SKM-1 (cell line): Measurements from ENCODE around the gene ISL2.

Experiments used
- DNase-seq: peaks from one replicate; lab custom pipeline; 2025; ENCODE audit not compliant: unreplicated experiment; lab: John Stamatoyannopoulos, UW

The ISL2 gene

GRCh38 chr15:76341366-76342057, 4.9 kb downstream of the ISL2 start:
- DNase-seq: no peak

GRCh38 chr15:76342058-76342381, 5.4 kb downstream of the ISL2 start:
- DNase-seq: no peak

DNA sequence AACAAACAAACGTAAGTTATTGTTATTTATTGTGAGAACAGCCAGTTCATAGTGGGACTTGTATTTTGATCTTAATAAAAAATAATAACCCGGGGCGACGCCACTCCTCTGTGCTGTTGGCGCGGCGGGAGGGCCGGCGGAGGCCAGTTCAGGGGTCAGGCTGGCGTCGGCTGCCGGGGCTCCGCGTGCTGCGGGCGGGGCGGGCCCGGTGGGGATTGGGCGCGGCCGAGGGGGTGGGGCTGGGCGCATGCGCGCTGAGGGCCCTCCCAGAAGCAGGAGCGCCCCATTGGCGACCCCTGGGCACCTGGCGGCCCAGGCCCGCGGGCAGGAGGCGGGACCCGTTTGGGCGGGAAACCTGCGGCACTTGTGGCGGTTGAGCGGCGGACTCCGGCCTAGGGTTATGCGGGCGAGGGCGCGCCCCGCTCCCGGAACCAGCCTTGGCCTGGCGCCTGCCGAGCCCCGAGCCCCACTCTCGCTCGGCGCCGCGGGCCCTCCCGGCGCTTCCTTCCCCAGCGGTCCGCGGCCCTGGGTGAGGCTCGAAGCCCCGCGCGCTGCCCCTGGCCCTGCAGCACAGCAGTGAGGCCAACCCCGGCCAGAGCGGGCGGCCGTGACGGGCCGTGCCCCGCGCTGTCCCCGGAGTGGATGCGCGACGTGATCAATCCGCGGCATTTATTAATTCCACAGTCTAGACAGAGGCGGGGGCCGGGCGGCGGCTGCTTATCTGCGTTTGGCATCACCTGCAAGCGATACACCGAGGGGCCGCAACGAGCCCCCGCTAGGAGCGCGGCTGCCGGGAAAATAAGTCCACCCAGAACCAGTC, 6.0 kb downstream of the ISL2 start:
- DNase-seq: no peak

GRCh38 chr15:76343313-76343996, 6.9 kb downstream of the ISL2 start:
- DNase-seq: no peak

- no peak for DNase-seq
Observed at GRCh38 chr15:76344893-76345582, 8.5 kb downstream of the ISL2 start.

GRCh38 chr15:76345583-76345879, 9.0 kb downstream of the ISL2 start:
- no peak for DNase-seq

GRCh38 chr15:76345880-76346668, 9.5 kb downstream of the ISL2 start:
- no peak for DNase-seq

GRCh38 chr15:76346669-76347481, 10.3 kb downstream of the ISL2 start:
- DNase-seq: no peak

- no peak for DNase-seq
Observed at GRCh38 chr15:76347482-76348055, 11.0 kb downstream of the ISL2 start.

DNA sequence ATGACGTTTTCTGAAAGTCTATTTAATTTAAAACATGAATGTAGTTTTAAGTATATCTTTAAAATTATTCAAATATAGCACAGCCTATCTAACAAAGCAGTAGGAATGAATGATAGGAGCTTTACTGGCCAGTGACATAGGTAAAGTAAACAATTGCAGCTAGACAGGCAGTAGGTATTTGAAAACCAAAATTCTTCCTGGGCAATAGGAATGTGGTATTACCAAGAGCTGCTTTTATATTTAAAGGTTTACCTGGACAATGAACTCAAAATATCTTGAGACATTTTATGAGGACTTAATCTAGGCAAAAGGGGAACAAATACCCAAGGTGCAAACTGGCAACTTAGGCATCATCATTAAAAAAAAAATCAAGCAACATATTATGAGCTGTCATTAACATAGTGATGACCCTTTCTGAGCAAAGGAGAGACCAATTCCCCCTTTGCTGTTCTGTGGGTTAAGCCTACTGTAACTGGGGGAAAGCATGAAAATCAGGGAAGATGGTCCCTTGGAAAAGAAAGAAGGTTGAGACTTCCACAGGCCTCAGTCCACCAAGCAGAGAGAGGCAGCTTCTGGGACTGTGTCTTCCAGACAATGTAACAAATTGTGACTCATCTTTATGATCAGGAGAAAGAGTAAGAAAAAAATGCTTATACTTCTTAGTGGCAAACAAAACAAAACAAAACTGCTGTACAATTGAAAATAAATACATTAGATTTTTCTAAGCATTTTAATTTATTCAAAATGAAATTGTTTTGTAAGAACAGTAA, 12.9 kb downstream of the ISL2 start:
- no peak for DNase-seq

- no peak for DNase-seq
Observed at GRCh38 chr15:76353023-76353577, 16.5 kb downstream of the ISL2 start.

GRCh38 chr15:76353903-76354302, 17.3 kb downstream of the ISL2 start:
- DNase-seq: no peak

DNA sequence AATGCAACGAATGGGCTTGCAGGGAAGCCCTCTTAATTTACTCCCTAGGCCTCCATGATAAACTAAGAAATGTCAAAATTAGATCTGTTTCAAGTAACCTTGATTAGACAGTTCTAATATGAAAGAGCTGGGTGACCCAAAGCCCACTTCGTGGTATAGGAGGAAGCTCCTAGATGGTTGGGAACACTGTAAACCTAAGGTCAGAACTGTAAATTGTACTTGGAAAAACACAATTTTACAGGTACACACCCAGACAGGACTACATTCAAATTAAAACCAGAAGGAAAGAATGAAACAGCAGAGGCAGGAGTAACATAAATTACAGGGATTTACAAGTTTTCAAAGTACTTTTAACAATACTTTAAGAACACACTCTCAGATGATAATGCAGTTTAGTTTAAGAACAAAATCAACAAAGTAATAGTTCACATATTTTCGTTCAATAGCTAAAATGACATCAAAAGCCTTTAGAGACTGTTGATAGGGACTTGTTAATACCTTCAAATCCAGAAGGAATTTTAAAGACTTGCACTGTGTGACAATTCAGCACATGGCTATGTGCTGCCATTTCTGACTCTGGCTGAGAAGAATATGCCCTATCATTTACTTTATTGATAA, 18.4 kb downstream of the ISL2 start:
- no peak for DNase-seq

- no peak for DNase-seq
Observed at GRCh38 chr15:76358453-76358852, 21.9 kb downstream of the ISL2 start.

GRCh38 chr15:76359152-76359551, 22.6 kb downstream of the ISL2 start:
- DNase-seq: no peak

- DNase-seq: no peak
Observed at GRCh38 chr15:76360416-76360815, 23.8 kb downstream of the ISL2 start.

DNA sequence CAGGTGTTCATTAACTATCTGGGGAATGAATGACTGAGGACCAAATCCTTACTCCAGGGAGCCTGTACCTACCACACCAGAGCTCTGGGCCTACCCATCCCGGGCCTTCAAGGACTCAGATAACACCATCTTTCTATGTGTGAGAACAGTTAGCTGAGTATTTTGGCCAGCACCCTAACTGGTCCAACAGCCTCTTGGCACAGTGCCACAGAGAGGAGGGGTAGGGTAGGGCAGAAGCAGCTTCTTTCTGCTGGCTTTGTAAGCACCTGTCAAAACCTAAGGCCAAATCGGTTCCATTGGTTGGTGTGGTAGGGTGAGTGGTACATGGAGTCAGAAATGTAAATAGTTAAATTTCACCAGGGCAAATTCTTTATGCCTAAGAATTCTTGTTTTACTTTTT, 26.7 kb downstream of the ISL2 start:
- DNase-seq: no peak

- no peak for DNase-seq
Observed at GRCh38 chr15:76366714-76367113, 30.1 kb downstream of the ISL2 start.
